ENCODE measurements around the gene MAGEA3.
"Not testable (repeated sequence)": the region's sequence is repeated elsewhere in the genome, so short reads cannot be mapped to it uniquely, and the experiment has no call there.

MAGEA3 gene, protein sequence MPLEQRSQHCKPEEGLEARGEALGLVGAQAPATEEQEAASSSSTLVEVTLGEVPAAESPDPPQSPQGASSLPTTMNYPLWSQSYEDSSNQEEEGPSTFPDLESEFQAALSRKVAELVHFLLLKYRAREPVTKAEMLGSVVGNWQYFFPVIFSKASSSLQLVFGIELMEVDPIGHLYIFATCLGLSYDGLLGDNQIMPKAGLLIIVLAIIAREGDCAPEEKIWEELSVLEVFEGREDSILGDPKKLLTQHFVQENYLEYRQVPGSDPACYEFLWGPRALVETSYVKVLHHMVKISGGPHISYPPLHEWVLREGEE

DNA sequence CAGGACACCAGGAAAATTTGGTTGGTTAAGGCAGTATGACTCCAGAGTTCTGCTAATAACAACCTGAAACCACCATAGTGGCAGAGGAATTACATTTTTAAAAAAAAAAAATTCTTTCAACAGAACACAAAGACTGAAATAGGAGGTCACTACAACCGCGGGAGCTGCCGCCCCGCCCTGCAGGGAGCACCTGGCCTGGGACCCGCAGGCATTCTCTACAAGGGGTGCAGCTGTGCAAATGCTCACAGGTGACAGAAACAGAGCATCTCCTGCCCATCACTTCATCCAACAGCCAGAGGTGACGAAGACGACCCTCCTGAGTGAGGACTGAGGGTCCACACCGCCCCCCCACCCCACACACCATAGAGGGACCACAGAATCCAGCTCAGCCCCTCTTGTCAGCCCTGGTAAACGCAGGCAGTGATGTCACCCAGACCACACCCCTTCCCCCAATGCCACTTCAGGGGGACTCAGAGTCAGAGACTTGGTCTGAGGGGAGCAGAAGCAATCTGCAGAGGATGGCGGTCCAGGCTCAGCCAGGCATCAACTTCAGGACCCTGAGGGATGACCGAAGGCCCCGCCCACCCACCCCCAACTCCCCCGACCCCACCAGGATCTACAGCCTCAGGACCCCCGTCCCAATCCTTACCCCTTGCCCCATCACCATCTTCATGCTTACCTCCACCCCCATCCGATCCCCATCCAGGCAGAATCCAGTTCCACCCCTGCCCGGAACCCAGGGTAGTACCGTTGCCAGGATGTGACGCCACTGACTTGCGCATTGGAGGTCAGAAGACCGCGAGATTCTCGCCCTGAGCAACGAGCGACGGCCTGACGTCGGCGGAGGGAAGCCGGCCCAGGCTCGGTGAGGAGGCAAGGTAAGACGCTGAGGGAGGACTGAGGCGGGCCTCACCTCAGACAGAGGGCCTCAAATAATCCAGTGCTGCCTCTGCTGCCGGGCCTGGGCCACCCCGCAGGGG lies at the start of gene MAGEA3:
Gene MAGEA3 (plus strand): TSS at position 843 of the 980 bp plus-strand sequence. CDS start 2,039 bp downstream, outside the sequence.
- not testable (repeated sequence) for H3K9ac ChIP-seq; H3K9me3 ChIP-seq (ENCODE audit: control insufficient read depth, low read length); H3K4me2 ChIP-seq (ENCODE audit: low read length); H3K27ac ChIP-seq; H3K79me2 ChIP-seq; H2AFZ ChIP-seq; H3K27me3 ChIP-seq (ENCODE audit: control insufficient read depth, insufficient read depth, low read length); H3K4me1 ChIP-seq; H3K36me3 ChIP-seq (ENCODE audit: control insufficient read depth, insufficient read depth, low read length); H3K4me3 ChIP-seq (ENCODE audit: low read depth, low read length)

DNA sequence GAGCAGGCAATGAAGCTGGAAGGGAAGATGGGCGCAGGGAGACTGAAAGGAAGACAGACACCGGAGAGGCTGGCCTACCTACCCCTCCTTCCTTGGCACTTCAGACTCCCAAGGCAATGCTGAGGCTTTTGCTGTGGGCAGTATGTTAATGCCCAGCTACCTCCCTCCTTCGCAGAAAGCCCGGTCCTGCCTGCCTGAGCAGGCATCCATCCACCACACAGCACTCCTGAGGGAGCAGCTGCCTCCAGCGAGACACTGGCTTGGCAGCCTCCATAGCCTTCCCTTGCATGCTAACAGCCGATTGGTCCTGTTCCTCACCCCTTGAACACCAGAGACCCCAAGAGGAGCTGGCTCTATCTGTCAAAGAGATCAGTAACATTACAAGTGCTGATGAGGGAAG lies 46.5 kb upstream of the MAGEA3 start:
- Histone ChIP-seq H3K27me3 (ENCODE audit: control insufficient read depth, insufficient read depth, low read length) (no peaks in the 10 kb centered on the region), H3K27ac (no peak overlapping the region), H3K4me3 (ENCODE audit: low read depth, low read length) (no peak overlapping the region), H3K9me3 (ENCODE audit: control insufficient read depth, low read length) (no peaks in the 10 kb centered on the region), H2AFZ (no peak overlapping the region), H3K79me2 (no peaks in the 10 kb centered on the region), H3K9ac (no peak overlapping the region), H3K4me2 (ENCODE audit: low read length) (no peak overlapping the region), H3K36me3 (ENCODE audit: control insufficient read depth, insufficient read depth, low read length) (no peaks in the 10 kb centered on the region), H3K4me1 (no peaks in the 10 kb centered on the region)
- no peak for TF ChIP-seq CTCF (IDR thresholded peaks at IDR 0.05)

DNA sequence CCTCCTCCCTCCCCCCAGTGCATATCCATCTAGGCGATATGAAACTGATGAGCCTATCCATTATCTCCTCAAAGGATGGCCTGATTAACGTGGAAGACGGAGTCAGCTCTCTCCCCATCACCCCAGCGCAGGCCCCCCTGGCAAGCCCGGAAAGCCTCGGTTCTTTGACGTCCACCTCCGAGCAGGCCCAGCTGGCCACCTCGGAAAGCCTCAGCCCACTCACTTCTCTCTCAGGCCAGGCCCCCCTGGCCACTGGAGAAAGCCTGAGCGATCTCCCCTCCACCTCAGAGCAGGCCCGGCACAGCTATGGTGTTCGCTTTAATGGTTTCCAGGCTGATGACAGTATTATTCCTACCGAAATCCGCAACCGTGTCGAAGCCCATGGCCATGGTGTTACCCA lies 46.1 kb upstream of the MAGEA3 start:
- H3K27me3 ChIP-seq (ENCODE audit: control insufficient read depth, insufficient read depth, low read length) = no peaks in the 10 kb centered on the region
- no peak overlapping the region for H3K4me2 ChIP-seq (ENCODE audit: low read length)
- no peaks in the 10 kb centered on the region for H3K9me3 ChIP-seq (ENCODE audit: control insufficient read depth, low read length)
- H3K36me3 ChIP-seq (ENCODE audit: control insufficient read depth, insufficient read depth, low read length) = no peaks in the 10 kb centered on the region
- H3K4me3 ChIP-seq (ENCODE audit: low read depth, low read length) = no peak overlapping the region
- no peak overlapping the region for H2AFZ ChIP-seq
- TF ChIP-seq CTCF (IDR thresholded peaks at IDR 0.05) = no peak
- no peak overlapping the region for H3K27ac ChIP-seq
- no peak overlapping the region for H3K9ac ChIP-seq
- H3K4me1 ChIP-seq = no peaks in the 10 kb centered on the region
- no peaks in the 10 kb centered on the region for H3K79me2 ChIP-seq

DNA sequence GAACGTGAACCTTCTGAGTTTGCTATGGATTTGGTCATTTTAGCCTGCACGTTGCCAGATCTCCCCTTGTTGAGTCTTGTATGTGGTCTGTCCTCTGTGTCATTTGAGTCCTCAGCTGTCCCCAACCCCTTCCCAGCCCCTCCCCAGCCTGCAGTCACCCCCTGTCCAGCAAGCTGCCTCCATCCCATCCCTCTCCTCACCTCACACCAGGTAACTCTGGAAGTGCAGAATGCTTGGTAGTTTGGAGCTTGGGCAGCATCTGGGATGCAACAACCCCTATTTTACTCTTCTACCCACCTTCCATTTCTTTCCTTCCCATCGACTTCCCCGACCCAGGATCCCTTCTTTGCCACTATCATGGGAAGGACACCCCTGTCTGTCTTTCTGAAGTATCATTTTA lies 42.5 kb upstream of the MAGEA3 start:
- H3K79me2 ChIP-seq = no peaks in the 10 kb centered on the region
- H3K9ac ChIP-seq = no peak overlapping the region
- no peaks in the 10 kb centered on the region for H3K36me3 ChIP-seq (ENCODE audit: control insufficient read depth, insufficient read depth, low read length)
- no peaks in the 10 kb centered on the region for H3K9me3 ChIP-seq (ENCODE audit: control insufficient read depth, low read length)
- H2AFZ ChIP-seq = no peak overlapping the region
- H3K27ac ChIP-seq = no peak overlapping the region
- no peaks in the 10 kb centered on the region for H3K27me3 ChIP-seq (ENCODE audit: control insufficient read depth, insufficient read depth, low read length)
- TF ChIP-seq CTCF (IDR thresholded peaks at IDR 0.05) = no peak
- no peaks in the 10 kb centered on the region for H3K4me1 ChIP-seq
- no peak overlapping the region for H3K4me3 ChIP-seq (ENCODE audit: low read depth, low read length)
- H3K4me2 ChIP-seq (ENCODE audit: low read length) = no peak overlapping the region

GRCh38 chrX:152656890-152657289 lies 41.7 kb upstream of the MAGEA3 start:
- H3K27me3 ChIP-seq (ENCODE audit: control insufficient read depth, insufficient read depth, low read length) = no peaks in the 10 kb centered on the region
- H3K4me2 ChIP-seq (ENCODE audit: low read length) = no peak overlapping the region
- no peaks in the 10 kb centered on the region for H3K9me3 ChIP-seq (ENCODE audit: control insufficient read depth, low read length)
- no peaks in the 10 kb centered on the region for H3K79me2 ChIP-seq
- H3K36me3 ChIP-seq (ENCODE audit: control insufficient read depth, insufficient read depth, low read length) = no peaks in the 10 kb centered on the region
- H3K4me3 ChIP-seq (ENCODE audit: low read depth, low read length) = no peak overlapping the region
- H3K4me1 ChIP-seq = no peaks in the 10 kb centered on the region
- TF ChIP-seq CTCF (IDR thresholded peaks at IDR 0.05) = no peak
- H3K9ac ChIP-seq = no peak overlapping the region
- H2AFZ ChIP-seq = no peak overlapping the region
- H3K27ac ChIP-seq = no peak overlapping the region

Measured in parathyroid adenoma (tissue), 2 donors.